HepG2 (cell line): ENCODE results near the gene ZSCAN20. TPM values are rescaled to one million over a fixed set of nuclear protein-coding genes. Genes with fewer than 3 reads are reported as not detected.

Experiments
- CREB1 ChIP-seq, 2 experiments: fragments of 450-650 bp in 1 of 2; IDR thresholded peaks; 2 replicates each; pipeline ENCODE4 v1.6.1; 2016 to 2017; ENCODE audit warnings: control low read depth in 1 of 2, mild to moderate bottlenecking in 1 of 2, missing compliant biosample characterization in 1 of 2, missing genetic modification characterization in 1 of 2
- FOXA1 ChIP-seq, 2 experiments: fragments of 450-650 bp in 1 of 2; sonication (generic) in 1 of 2; formaldehyde crosslinking in 1 of 2; IDR thresholded peaks; 2 replicates each; pipeline versions ENCODE4 v1.4.0 to v1.6.1; 2016 to 2020; ENCODE audit warnings: missing genetic modification reagents in 1 of 2
- KDM5B ChIP-seq: sonication (generic); formaldehyde crosslinking; IDR thresholded peaks from 2 replicates; pipeline ENCODE4 v1.4.0; 2020; ENCODE audit warnings: missing genetic modification reagents, mild to moderate bottlenecking, borderline replicate concordance
- NR1H2 ChIP-seq: sonication (generic); formaldehyde crosslinking; IDR thresholded peaks from 2 replicates; pipeline ENCODE4 v1.8.1; 2022; ENCODE audit warnings: low read depth, missing genetic modification reagents, borderline replicate concordance
- PAWR ChIP-seq: sonication (generic); formaldehyde crosslinking; IDR thresholded peaks from 2 replicates; pipeline ENCODE4 v1.4.0; 2020; ENCODE audit warnings: missing genetic modification reagents, mild to moderate bottlenecking, borderline replicate concordance
- PRMT3 ChIP-seq: sonication (generic); formaldehyde crosslinking; IDR thresholded peaks from 2 replicates; pipeline ENCODE4 v1.8.1; 2022; ENCODE audit warnings: low read depth, mild to moderate bottlenecking, moderate library complexity, missing genetic modification reagents, borderline replicate concordance
- SATB2 ChIP-seq: sonication (generic); formaldehyde crosslinking; IDR thresholded peaks from 2 replicates; pipeline ENCODE4 v1.5.0; 2020; ENCODE audit warnings: missing genetic modification reagents
- SMYD3 ChIP-seq: sonication (generic); formaldehyde crosslinking; IDR thresholded peaks from 2 replicates; pipeline ENCODE4 v1.8.1; 2023; ENCODE audit warnings: mild to moderate bottlenecking, missing genetic modification reagents
- ZFP36L2 ChIP-seq: sonication (generic); formaldehyde crosslinking; IDR thresholded peaks from 2 replicates; pipeline ENCODE4 v1.4.0; 2020; ENCODE audit warnings: missing genetic modification reagents
- ZFP82 ChIP-seq: sonication (generic); formaldehyde crosslinking; IDR thresholded peaks from 2 replicates; pipeline ENCODE4 v1.5.1; 2020; ENCODE audit warnings: mild to moderate bottlenecking, missing genetic modification reagents, borderline replicate concordance
- polyA plus RNA-seq, 8 experiments: library from polyadenylated mRNA; depleted of rRNA in 3 of 8; stranded (reverse) in 7 of 8; unstranded in 1 of 8; fragments of >200 nt; fragmentation: Illumina TruSeq in 4 of 8; extraction: Trizol in 4 of 8; gene quantifications; 2 replicates each; pipeline versions ENCODE4 v1.2.1 to v1.2.3, GENCODE V29; 2011 to 2016; ENCODE audit warnings: low read depth in 4 of 8, missing spikeins in 1 of 8, mixed read lengths in 1 of 8; ENCODE audit not compliant: insufficient read depth in 1 of 8
- total RNA-seq, 5 experiments: library from RNA; depleted of rRNA; stranded (reverse); fragments of >200 nt; fragmentation: Illumina TruSeq; extraction: Trizol; gene quantifications; 2 replicates each; pipeline ENCODE4 v1.2.3, GENCODE V29; 2016; ENCODE audit warnings: low read depth in 1 of 5
- TF ChIP-seq, protein P1 (sequence below): sonication (generic); formaldehyde crosslinking; IDR thresholded peaks from 2 replicates; pipeline ENCODE4 v1.5.1; 2020; ENCODE audit warnings: mild to moderate bottlenecking, missing genetic modification reagents, borderline replicate concordance
- TF ChIP-seq, protein P2 (sequence below): sonication (generic); formaldehyde crosslinking; IDR thresholded peaks from 2 replicates; pipeline ENCODE4 v1.4.0; 2020; ENCODE audit warnings: missing genetic modification reagents
- TF ChIP-seq, protein P3 (sequence below): sonication (generic); formaldehyde crosslinking; IDR thresholded peaks from 2 replicates; pipeline ENCODE4 v1.5.0; 2020; ENCODE audit warnings: missing genetic modification reagents
- TF ChIP-seq, protein P4 (sequence below): sonication (generic); formaldehyde crosslinking; IDR thresholded peaks from 2 replicates; pipeline ENCODE4 v1.4.0; 2020; ENCODE audit warnings: mild to moderate bottlenecking, low read depth, missing genetic modification reagents
- TF ChIP-seq, protein P5 (sequence below): sonication (generic); formaldehyde crosslinking; IDR thresholded peaks from 2 replicates; pipeline ENCODE4 v1.8.0; 2022; ENCODE audit warnings: low read depth, missing genetic modification reagents

Gene ZSCAN20
- total and polyA plus RNA-seq, 2 of the 13 experiments (the other 11 are each of a cell fraction or from before 2014, with no cell fraction given), result 1.1 to 2.8 TPM

DNA sequence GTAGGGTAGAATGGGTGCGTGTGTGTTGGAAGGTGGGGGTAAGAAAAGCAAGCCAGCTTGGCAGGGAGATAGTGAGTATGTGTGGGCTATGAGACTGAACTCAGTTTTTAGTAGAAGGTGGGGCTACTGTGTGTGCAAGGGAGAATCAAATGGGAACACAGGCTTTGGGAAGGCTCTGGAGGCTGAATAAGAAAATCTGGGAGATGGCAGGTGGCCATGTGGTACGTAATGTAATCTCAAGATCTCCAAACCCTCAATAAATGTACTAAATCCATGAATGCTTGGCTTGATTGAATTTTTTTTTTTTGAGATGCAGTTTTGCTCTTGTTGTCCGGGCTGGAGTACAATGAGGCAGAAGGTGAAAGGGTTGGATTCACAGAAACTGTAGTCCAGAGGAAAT, 3.5 kb upstream of the ZSCAN20 start (continued):
- TF ChIP-seq, protein P1, sequence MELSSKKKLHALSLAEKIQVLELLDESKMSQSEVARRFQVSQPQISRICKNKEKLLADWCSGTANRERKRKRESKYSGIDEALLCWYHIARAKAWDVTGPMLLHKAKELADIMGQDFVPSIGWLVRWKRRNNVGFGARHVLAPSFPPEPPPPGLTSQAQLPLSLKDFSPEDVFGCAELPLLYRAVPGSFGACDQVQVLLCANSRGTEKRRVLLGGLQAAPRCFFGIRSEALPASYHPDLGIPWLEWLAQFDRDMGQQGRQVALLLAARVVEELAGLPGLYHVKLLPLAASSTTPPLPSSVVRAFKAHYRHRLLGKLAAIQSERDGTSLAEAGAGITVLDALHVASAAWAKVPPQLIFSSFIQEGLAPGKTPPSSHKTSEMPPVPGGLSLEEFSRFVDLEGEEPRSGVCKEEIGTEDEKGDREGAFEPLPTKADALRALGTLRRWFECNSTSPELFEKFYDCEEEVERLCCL, result no peak
- TF ChIP-seq ZFP82 (CRISPR knock-in tag) (no peak), CREB1 (IDR thresholded peaks at IDR 0.05) (no peak), CREB1 (CRISPR knock-in tag; IDR thresholded peaks at IDR 0.05) (no peak), KDM5B (CRISPR knock-in tag) (no peak), ZFP36L2 (no peak), NR1H2 (CRISPR knock-in tag) (no peak), SMYD3 (CRISPR knock-in tag) (no peak), SATB2 (no peak), FOXA1 (IDR thresholded peaks at IDR 0.05) (no peak), FOXA1 (CRISPR knock-in tag; IDR thresholded peaks at IDR 0.05) (no peak), PAWR (CRISPR knock-in tag) (no peak), PRMT3 (CRISPR knock-in tag) (no peak)
- TF ChIP-seq, protein P2, sequence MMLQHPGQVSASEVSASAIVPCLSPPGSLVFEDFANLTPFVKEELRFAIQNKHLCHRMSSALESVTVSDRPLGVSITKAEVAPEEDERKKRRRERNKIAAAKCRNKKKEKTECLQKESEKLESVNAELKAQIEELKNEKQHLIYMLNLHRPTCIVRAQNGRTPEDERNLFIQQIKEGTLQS (CRISPR knock-in tag), result no peak
- TF ChIP-seq, protein P3, sequence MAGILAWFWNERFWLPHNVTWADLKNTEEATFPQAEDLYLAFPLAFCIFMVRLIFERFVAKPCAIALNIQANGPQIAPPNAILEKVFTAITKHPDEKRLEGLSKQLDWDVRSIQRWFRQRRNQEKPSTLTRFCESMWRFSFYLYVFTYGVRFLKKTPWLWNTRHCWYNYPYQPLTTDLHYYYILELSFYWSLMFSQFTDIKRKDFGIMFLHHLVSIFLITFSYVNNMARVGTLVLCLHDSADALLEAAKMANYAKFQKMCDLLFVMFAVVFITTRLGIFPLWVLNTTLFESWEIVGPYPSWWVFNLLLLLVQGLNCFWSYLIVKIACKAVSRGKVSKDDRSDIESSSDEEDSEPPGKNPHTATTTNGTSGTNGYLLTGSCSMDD (CRISPR knock-in tag), result no peak
- TF ChIP-seq, protein P4, sequence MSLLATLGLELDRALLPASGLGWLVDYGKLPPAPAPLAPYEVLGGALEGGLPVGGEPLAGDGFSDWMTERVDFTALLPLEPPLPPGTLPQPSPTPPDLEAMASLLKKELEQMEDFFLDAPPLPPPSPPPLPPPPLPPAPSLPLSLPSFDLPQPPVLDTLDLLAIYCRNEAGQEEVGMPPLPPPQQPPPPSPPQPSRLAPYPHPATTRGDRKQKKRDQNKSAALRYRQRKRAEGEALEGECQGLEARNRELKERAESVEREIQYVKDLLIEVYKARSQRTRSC (CRISPR knock-in tag), result no peak
- TF ChIP-seq, protein P5, sequence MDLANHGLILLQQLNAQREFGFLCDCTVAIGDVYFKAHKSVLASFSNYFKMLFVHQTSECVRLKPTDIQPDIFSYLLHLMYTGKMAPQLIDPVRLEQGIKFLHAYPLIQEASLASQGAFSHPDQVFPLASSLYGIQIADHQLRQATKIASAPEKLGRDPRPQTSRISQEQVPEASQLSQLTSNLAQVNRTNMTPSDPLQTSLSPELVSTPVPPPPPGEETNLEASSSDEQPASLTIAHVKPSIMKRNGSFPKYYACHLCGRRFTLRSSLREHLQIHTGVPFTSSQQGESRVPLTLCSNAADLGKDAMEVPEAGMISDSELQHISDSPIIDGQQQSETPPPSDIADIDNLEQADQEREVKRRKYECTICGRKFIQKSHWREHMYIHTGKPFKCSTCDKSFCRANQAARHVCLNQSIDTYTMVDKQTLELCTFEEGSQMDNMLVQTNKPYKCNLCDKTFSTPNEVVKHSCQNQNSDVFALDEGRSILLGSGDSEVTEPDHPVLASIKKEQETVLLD, result no peak
